ENCODE data around the gene ANO8.

The ANO8 gene

DNA sequence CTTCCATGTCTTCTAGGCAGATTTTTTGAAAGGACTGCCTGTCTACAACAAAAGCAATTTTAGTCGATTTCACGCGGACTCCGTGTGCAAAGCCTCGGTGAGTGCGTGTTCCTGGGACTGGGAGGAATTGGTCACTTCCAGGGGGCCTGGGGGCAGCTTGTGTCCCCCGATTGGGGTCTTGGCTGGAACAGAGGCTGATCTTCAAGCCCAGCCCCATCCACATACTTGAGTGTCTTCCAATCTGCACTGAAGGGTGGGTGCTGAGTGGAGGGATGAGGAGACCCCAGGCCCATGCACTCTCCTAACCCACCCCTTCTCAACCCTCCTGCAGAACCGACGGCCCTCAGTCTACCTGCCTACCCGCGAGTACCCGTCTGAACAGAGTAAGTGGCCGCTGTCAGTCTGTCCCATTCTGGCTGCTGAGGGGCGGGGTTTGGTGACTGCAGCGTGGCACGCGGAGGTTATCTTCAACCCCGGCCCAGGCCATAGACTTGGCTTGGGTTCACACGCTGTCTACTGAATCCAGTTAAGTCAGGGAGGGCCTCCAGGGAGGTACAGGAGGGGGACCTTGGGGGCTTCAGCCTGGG, 20.6 kb downstream of the ANO8 start:
- FAIRE-seq (no peak), DNase-seq (ENCODE audit: insufficient read length) (no peak)
- no peak for TF ChIP-seq POLR2AphosphoS5 (IDR thresholded peaks at IDR 0.05; ENCODE audit: low read depth, low read length)
- no peak for TF ChIP-seq TAF1 (IDR thresholded peaks at IDR 0.05; ENCODE audit: borderline replicate concordance, low read depth, low read length)
- no peak for TF ChIP-seq POLR2A (IDR thresholded peaks at IDR 0.05; ENCODE audit: low read depth, low read length)

DNA sequence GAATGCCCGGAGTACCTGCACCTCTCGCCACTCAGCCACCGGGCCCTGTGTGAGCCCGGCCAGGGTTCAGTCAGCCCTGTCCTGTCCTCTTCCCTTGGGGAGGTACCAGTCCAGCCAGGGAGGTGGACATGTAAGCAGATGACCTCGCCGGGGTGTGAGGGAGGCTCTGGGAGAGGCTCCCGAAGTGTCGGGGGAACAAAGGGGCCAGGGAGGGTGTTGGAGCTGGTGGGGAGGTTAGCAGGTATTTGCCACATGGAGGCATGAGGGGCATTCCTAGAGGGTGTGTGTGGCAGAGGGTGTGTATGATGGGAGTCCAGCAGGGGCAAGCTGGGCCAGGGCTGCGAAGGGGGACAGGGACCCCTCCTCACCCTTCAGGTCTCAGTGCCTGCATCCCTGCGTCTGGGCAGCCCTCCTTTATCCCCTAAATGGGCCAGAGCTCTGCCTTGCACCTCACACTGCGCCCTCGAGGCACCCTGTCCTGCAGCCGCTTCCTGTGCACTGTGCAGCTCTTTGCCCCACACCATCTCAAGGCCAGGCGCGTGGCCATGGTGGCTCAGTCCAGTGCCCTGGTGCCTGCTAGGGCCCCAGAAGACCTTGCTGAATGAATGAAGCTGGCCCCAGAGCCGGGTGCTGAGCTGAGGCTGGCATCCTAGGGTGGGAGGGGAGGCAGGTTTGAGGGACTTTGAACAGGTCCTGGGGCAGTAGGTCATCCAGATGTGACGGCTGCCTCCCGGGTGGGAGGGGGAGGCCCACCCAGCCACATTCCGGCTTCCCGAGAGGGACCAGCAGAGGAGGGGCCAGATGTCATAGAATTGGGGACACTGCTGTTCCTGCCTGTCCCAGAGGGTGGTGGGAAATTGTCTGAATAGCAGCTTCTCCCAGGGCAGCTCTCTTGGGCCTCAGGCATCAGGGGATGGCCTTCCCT, 22.2 kb downstream of the ANO8 start:
- no peak for TF ChIP-seq POLR2AphosphoS5 (IDR thresholded peaks at IDR 0.05; ENCODE audit: low read depth, low read length)
- TF ChIP-seq TAF1 (IDR thresholded peaks at IDR 0.05; ENCODE audit: borderline replicate concordance, low read depth, low read length) = no peak
- TF ChIP-seq POLR2A (IDR thresholded peaks at IDR 0.05; ENCODE audit: low read depth, low read length) = no peak
- FAIRE-seq (no peak), DNase-seq (ENCODE audit: insufficient read length) (no peak)

DNA sequence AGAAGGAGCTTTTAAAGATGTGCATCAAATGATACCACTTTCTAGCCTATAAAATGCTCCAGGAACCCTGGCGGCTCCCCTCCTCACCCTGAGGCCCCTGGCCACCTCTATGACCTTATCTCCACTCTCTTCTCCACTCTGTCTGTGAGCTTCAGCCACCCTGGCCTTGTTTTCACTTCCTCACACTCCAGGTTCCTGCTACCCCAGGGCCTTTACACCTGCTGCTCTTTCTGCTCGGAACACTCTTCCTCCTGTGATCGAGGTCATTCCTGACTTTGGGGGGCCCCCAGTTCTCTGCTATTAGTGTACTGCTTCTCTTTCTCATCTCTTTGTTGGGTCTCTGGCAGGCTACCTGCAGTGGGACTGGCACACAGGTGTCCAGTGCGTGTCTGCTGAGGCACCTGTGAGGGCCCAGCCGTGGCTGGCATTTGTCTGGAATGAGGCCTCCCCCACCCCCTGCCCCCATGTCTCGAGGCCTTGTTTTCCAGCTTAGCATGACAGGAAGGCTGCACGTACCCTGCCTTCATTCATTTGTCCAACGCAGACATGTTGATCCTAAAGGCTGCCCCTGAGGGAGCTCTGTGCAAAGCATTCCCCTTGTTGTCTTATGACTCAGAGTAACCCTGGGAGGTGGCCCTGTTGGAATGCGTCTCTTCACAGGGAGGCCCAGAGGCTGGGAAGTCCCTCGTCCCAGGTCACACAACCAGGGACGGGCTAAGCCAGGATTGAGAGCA, 23.0 kb downstream of the ANO8 start:
- no peak for TF ChIP-seq TAF1 (IDR thresholded peaks at IDR 0.05; ENCODE audit: borderline replicate concordance, low read depth, low read length)
- TF ChIP-seq POLR2A (IDR thresholded peaks at IDR 0.05; ENCODE audit: low read depth, low read length) = no peak
- no peak for TF ChIP-seq POLR2AphosphoS5 (IDR thresholded peaks at IDR 0.05; ENCODE audit: low read depth, low read length)
- no peak for DNase-seq (ENCODE audit: insufficient read length)
- no peak for FAIRE-seq

DNA sequence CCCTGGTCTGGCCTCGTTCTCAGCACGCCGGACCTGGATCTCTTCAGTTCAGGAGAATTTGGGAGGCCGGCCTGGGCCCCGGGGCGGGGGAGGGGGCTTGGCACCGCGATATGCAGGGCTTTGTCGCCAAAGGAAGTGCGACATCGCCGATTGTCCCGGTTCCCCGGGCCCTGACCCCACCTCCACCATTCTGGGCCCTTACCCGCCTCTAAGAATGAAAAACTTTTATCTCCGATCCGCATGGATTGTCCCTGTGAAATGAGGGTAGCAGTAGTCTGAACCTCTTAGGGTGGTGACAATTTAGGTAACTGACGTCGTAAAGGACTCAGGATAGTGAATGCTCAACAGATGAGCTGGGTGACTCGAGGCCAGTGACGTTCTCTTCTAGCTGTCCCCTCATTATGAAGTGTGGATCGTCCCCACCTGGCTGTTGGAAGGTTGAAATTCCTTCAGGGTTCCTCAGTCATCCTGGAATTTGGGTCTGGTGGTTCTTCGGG, 24.6 kb downstream of the ANO8 start:
- peak; percentile 40 for FAIRE-seq
- no peak for TF ChIP-seq TAF1 (IDR thresholded peaks at IDR 0.05; ENCODE audit: borderline replicate concordance, low read depth, low read length)
- TF ChIP-seq POLR2A (IDR thresholded peaks at IDR 0.05; ENCODE audit: low read depth, low read length) = no peak
- no peak for TF ChIP-seq POLR2AphosphoS5 (IDR thresholded peaks at IDR 0.05; ENCODE audit: low read depth, low read length)

DNA sequence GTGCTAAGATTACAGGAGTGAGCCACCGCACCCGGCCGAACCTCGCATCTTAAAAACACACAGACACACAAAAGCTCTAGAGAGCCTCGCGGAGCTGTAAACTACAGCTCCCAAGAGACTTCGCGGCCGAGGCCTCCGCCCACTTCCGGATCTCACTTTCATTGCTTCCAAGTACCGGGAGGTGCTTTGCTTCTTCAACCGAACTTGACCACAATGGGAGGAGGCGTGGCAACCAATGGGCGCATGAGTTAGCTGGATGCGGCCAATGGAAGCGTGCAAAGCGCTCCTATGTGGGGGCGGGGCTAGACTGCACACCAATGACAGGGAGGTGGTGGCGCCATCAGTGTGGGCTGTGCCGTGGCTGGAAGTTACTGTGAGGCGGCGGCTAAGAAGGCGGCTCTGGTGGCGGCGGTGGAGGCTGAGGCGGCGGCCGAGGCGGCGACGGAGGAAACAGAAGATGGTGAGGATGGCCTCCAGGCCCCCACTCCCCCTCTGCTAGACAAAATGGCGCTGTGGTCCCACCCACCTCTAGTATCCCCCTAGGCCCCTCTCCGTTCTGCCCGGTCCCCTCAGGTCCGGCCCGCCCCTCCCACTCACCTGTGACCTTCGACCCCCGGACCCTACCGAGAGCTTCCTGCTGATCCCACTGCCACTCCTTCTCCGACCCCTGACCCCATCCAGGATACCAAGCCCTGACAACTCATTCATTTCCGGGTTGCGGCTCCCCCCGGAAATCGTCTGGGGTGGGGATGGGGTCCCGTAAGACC, 25.3 kb downstream of the ANO8 start, which contains the start of gene DDA1:
Gene DDA1, plus strand, starts transcription at position 366 of the 767 bp plus-strand sequence. Its CDS starts 92 bp downstream, at position 458.
- DNase-seq (ENCODE audit: insufficient read length) = peak; percentile 99
- FAIRE-seq = peak; percentile 99
- TF ChIP-seq POLR2A (IDR thresholded peaks at IDR 0.05; ENCODE audit: low read depth, low read length) = peak; percentile 74; the same call in 1 of the 2 replicates
- TF ChIP-seq POLR2AphosphoS5 (IDR thresholded peaks at IDR 0.05; ENCODE audit: low read depth, low read length) = peak; percentile 70; the same call in 1 of the 2 replicates
- peak; percentile 59; the same call in 1 of the 2 replicates for TF ChIP-seq TAF1 (IDR thresholded peaks at IDR 0.05; ENCODE audit: borderline replicate concordance, low read depth, low read length)

More for the DNA sequence above, 24.6 kb downstream of the ANO8 start:
- DNase-seq (ENCODE audit: insufficient read length) = no peak

DNA sequence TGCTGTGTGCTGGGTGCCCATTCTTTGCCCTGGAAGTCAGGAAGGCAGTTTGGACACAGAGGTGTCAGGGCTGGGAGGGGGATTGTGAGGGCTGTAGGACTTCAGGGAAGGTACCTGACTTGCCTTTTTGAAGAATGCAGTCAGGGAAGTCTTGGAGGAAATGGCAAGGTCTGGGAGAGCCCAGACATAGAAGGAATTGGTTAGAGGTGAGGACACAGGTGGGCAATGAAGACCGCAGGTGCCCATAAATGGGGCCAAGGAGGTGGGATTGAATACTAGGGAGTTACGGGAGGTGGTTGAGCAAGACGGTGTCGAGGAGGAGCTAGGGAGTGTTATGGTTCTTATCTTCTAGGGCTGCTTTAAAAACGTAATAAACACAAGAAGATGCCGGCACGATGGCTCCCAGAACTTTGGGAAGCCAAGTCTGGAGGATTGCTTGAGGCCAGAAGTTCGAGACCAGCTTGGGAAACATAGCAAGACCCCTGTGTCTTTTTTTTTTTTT, 26.7 kb downstream of the ANO8 start:
- FAIRE-seq (no peak), DNase-seq (ENCODE audit: insufficient read length) (no peak)
- TF ChIP-seq POLR2AphosphoS5 (IDR thresholded peaks at IDR 0.05; ENCODE audit: low read depth, low read length) = no peak
- TF ChIP-seq POLR2A (IDR thresholded peaks at IDR 0.05; ENCODE audit: low read depth, low read length) = no peak
- TF ChIP-seq TAF1 (IDR thresholded peaks at IDR 0.05; ENCODE audit: borderline replicate concordance, low read depth, low read length) = no peak

DNA sequence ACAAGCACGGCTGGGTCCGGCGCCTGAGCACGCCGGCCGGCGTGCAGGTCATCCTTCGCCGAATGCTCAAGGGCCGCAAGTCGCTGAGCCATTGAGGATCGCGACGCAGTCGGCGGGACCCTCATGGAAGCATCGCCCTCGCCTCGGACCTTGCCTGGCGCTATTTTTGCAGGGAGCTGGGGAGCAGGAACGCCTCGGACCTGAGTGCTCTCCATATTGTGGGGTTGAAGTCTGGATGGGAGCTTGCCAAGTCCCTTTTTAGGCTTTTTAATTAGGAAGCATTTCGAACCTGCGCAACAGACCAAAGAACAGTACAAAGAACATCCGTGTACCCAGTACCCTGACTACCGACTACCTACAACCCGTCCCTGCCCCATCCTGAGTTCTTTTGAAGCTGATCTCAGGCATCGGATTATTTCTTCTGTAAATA, 28.4 kb downstream of the ANO8 start:
- no peak for FAIRE-seq
- DNase-seq (ENCODE audit: insufficient read length) = no peak
- TF ChIP-seq TAF1 (IDR thresholded peaks at IDR 0.05; ENCODE audit: borderline replicate concordance, low read depth, low read length) (no peak), POLR2AphosphoS5 (IDR thresholded peaks at IDR 0.05; ENCODE audit: low read depth, low read length) (no peak), POLR2A (IDR thresholded peaks at IDR 0.05; ENCODE audit: low read depth, low read length) (peak; percentile 15; the same call in 1 of the 2 replicates)

DNA sequence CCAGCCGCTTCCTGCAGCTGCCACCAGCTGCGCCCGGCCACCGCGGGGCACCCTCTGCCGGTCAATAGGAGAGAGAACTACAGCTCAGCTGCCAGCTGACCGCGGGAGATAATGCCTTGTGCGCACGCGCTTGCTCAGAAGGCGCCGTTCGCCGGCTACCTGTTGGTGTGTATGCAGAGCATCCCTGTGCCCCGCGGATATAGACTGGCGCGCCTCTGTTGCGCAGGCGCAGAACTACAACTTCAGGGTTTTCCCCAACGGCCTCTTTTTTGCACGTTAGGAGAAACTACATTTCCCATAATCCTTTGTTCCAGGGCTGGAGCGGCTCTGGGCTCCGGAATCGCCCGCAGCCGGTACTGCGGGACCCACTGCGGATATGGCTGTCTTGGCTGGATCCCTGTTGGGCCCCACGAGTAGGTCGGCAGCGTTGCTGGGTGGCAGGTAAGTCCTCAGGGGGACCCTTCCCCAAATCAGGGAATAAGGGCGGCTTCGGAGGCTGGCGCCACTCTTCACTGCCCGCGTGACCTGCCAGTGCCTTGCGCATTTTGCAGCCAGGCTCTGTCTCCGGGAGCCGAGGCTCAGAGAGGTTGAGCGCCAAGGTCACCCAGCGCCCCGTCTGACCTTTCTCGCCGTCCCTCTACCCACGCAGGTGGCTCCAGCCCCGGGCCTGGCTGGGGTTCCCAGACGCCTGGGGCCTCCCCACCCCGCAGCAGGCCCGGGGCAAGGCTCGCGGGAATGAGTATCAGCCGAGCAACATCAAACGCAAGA, 29.0 kb downstream of the ANO8 start, which contains the start of gene MRPL34:
Gene MRPL34, plus strand, starts transcription at position 356 of the 768 bp plus-strand sequence. Its CDS starts 21 bp downstream, at position 377.
- DNase-seq (ENCODE audit: insufficient read length) (peak; percentile 78), FAIRE-seq (peak; percentile 100)
- no peak for TF ChIP-seq TAF1 (IDR thresholded peaks at IDR 0.05; ENCODE audit: borderline replicate concordance, low read depth, low read length)
- no peak; the same call in 1 of the 2 replicates for TF ChIP-seq POLR2AphosphoS5 (IDR thresholded peaks at IDR 0.05; ENCODE audit: low read depth, low read length)
- peak; percentile 52 for TF ChIP-seq POLR2A (IDR thresholded peaks at IDR 0.05; ENCODE audit: low read depth, low read length)

DNA sequence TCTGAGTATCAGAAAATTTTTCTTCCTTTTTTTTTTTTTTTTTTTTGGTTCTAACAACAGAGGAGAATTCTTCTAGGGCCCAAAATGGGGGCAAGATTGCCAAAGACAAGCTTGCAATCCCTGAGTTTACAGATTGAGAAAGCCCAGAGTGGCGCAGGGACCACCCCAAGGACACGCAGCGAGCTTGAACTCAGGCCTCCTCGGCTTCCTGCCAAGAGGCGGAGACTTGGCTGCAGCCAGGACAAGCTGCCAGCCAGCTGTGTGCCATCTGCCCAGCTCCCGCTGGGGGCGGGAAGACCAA, 29.5 kb downstream of the ANO8 start:
- DNase-seq (ENCODE audit: insufficient read length) (no peak), FAIRE-seq (no peak)
- TF ChIP-seq POLR2AphosphoS5 (IDR thresholded peaks at IDR 0.05; ENCODE audit: low read depth, low read length) = no peak; the same call in 1 of the 2 replicates
- TF ChIP-seq TAF1 (IDR thresholded peaks at IDR 0.05; ENCODE audit: borderline replicate concordance, low read depth, low read length) = no peak
- no peak for TF ChIP-seq POLR2A (IDR thresholded peaks at IDR 0.05; ENCODE audit: low read depth, low read length)

Data from GM12892 (cell line).